Loucy (cell line): ENCODE measurements around the gene RNF13.
A peak's percentile ranks its signal among the peaks of the same experiment; 100 is the strongest.
"Not testable (repeated sequence)": the region's sequence is repeated elsewhere in the genome, so short reads cannot be mapped to it uniquely, and the experiment has no call there.

Source experiments
- H2AFZ ChIP-seq: fragments of 200-600 bp; sonication (generic); 2 replicates; pipeline ENCODE4 v1.6.0; 2016; ENCODE audit warnings: antibody characterized with exemption, mild to moderate bottlenecking, low read length, moderate library complexity
- H3F3A ChIP-seq: fragments of 200-600 bp; 2 replicates; pipeline ENCODE4 v1.6.0; 2016; ENCODE audit warnings: antibody characterized with exemption, low read depth, mild to moderate bottlenecking
- H3K27me3 ChIP-seq: fragments of 200-600 bp; sonication (generic); 2 replicates; pipeline ENCODE4 v1.6.1; 2014; ENCODE audit warnings: low read length, mild to moderate bottlenecking; ENCODE audit not compliant: insufficient read depth, poor library complexity, severe bottlenecking
- H3K36me3 ChIP-seq: fragments of 200-600 bp; sonication (generic); 2 replicates; pipeline ENCODE4 v1.6.1; 2016; ENCODE audit warnings: low read length; ENCODE audit not compliant: insufficient read depth
- H3K4me1 ChIP-seq: fragments of 200-600 bp; sonication (generic); 2 replicates; pipeline ENCODE4 v1.5.1; 2014; ENCODE audit warnings: low read length, mild to moderate bottlenecking; ENCODE audit not compliant: insufficient read depth, poor library complexity, severe bottlenecking
- H3K4me2 ChIP-seq: fragments of 200-600 bp; sonication (generic); 2 replicates; pipeline ENCODE4 v1.6.0; 2014; ENCODE audit warnings: antibody characterized with exemption, low read length, low read depth, mild to moderate bottlenecking; ENCODE audit not compliant: poor library complexity, severe bottlenecking
- H3K4me3 ChIP-seq: fragments of 200-600 bp; sonication (generic); 2 replicates; pipeline ENCODE4 v1.5.1; 2014; ENCODE audit warnings: low read length, mild to moderate bottlenecking, mixed read lengths; ENCODE audit not compliant: poor library complexity, severe bottlenecking
- H3K79me2 ChIP-seq: fragments of 200-600 bp; sonication (generic); 2 replicates; pipeline ENCODE4 v1.6.1; 2014; ENCODE audit warnings: low read length; ENCODE audit not compliant: insufficient read depth
- H3K9ac ChIP-seq: fragments of 200-600 bp; sonication (generic); 2 replicates; pipeline ENCODE4 v1.6.0; 2014; ENCODE audit warnings: mild to moderate bottlenecking, low read depth, low read length, moderate library complexity; ENCODE audit not compliant: poor library complexity, severe bottlenecking
- H3K9me2 ChIP-seq: fragments of 200-600 bp; sonication (generic); replicated peaks from 2 replicates; pipeline ENCODE4 v1.6.1; 2016; ENCODE audit warnings: low read depth, low read length, mixed read lengths
- H3K9me3 ChIP-seq: fragments of 200-600 bp; sonication (generic); 2 replicates; pipeline ENCODE4 v1.6.1; 2014; ENCODE audit warnings: mild to moderate bottlenecking, antibody characterized with exemption, low read length, low read depth; ENCODE audit not compliant: insufficient read depth
- H4K20me1 ChIP-seq: fragments of 200-600 bp; sonication (generic); 2 replicates; pipeline ENCODE4 v1.6.0; 2014; ENCODE audit warnings: antibody characterized with exemption, low read length, mild to moderate bottlenecking; ENCODE audit not compliant: insufficient read depth, poor library complexity, severe bottlenecking
- EZH2phosphoT487 ChIP-seq: fragments of 200-600 bp; IDR thresholded peaks from 2 replicates; pipeline ENCODE4 v1.6.1; 2018; ENCODE audit warnings: antibody characterized with exemption, mild to moderate bottlenecking, moderate library complexity, borderline replicate concordance
- TF ChIP-seq, protein P1 (sequence below): fragments of 200-600 bp; sonication (generic); conservative IDR thresholded peaks from 2 replicates; pipeline ENCODE4 v1.5.1; 2014; ENCODE audit warnings: mild to moderate bottlenecking, antibody characterized with exemption, low read length

The RNF13 gene

DNA sequence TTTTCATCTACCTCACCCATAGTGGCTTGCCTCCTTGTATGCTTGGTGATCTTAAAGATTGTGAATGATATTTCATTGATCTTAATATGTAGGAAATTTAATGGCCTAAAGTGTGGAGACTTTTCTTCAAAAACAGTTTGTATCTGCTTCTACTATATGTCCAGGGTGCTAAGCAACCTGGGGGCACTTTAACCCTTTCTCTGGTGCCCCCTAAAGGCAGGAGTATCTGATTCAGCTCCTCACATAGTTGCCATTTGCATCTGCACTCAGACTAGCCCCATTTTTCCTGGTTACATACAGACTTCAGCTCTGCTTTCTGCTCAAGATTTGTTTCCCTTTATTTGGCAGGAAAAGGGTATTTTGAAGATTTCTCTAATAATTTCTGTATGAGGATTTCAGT, 162.9 kb downstream of the RNF13 start:
- no peaks in the 10 kb centered on the region for H3K27me3 ChIP-seq
- H3K4me2 ChIP-seq: no peak overlapping the region
- H2AFZ ChIP-seq: no peak overlapping the region
- no peaks in the 10 kb centered on the region for H3K9me2 ChIP-seq
- H3K36me3 ChIP-seq: no peaks in the 10 kb centered on the region
- no peaks in the 10 kb centered on the region for H4K20me1 ChIP-seq
- no peaks in the 10 kb centered on the region for H3K9me3 ChIP-seq
- 0 out of 2 replicates have a peak, but pooled peaks cover 5% of the 10 kb centered on the region for H3F3A ChIP-seq
- no peak overlapping the region for H3K9ac ChIP-seq
- peaks cover 7% of the 10 kb centered on the region for H3K4me1 ChIP-seq
- no peak overlapping the region for H3K4me3 ChIP-seq
- TF ChIP-seq, protein P1, sequence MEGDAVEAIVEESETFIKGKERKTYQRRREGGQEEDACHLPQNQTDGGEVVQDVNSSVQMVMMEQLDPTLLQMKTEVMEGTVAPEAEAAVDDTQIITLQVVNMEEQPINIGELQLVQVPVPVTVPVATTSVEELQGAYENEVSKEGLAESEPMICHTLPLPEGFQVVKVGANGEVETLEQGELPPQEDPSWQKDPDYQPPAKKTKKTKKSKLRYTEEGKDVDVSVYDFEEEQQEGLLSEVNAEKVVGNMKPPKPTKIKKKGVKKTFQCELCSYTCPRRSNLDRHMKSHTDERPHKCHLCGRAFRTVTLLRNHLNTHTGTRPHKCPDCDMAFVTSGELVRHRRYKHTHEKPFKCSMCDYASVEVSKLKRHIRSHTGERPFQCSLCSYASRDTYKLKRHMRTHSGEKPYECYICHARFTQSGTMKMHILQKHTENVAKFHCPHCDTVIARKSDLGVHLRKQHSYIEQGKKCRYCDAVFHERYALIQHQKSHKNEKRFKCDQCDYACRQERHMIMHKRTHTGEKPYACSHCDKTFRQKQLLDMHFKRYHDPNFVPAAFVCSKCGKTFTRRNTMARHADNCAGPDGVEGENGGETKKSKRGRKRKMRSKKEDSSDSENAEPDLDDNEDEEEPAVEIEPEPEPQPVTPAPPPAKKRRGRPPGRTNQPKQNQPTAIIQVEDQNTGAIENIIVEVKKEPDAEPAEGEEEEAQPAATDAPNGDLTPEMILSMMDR: peak; percentile 57
- TF ChIP-seq EZH2phosphoT487: no peak
- H3K79me2 ChIP-seq: no peaks in the 10 kb centered on the region

DNA sequence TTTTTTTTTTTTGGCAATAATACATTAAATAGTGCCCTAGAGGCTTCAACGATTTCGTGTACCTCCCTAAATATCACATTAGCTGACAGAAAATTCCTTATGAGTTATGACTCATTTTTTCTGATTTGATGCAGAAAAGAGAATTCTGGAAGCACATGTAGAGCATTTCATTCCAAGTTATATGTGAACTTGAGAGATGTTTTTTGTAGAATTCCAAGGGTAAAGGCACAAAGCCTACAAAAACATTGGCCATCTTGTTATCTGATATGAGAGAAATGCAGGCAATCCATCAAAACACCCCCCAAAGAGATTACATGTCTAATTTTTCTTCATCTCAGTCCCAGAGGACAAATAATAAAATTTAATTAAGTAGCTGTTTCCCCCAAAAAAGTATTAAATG, 164.4 kb downstream of the RNF13 start:
- Histone ChIP-seq H3K36me3 (no peaks in the 10 kb centered on the region), H3K9me3 (no peaks in the 10 kb centered on the region), H4K20me1 (no peaks in the 10 kb centered on the region), H2AFZ (no peak overlapping the region), H3K4me3 (no peak overlapping the region), H3K4me2 (no peak overlapping the region), H3K27me3 (no peaks in the 10 kb centered on the region), H3K79me2 (no peaks in the 10 kb centered on the region), H3K9ac (no peak overlapping the region), H3F3A (0 out of 2 replicates have a peak, but pooled peaks cover 5% of the 10 kb centered on the region), H3K9me2 (no peaks in the 10 kb centered on the region), H3K4me1 (no peaks in the 10 kb centered on the region)
- TF ChIP-seq, protein P1: no peak
- TF ChIP-seq EZH2phosphoT487: no peak

DNA sequence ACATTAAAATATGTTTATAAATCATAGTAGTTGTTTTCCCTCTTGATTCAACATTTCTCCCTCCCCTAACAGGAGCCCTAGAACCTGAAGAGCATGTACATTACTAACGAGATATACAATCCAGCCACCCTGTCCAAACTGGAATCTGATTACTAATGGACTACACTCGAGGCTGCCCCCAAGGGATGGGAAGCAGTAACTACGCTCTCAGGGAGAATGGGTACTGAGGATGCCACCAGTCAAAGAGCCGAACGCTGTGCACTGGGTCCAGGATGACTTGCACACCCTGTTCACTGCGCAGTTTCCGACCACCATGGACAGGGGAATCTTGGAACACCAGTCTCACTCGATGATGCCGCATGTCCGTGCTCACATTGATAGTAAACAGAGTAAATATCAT, 169.0 kb downstream of the RNF13 start:
- not testable (repeated sequence) for H3K79me2 ChIP-seq, H3K4me3 ChIP-seq, H3K36me3 ChIP-seq, H2AFZ ChIP-seq, H4K20me1 ChIP-seq, H3F3A ChIP-seq, H3K9me2 ChIP-seq, H3K4me1 ChIP-seq, H3K9me3 ChIP-seq, H3K4me2 ChIP-seq, H3K27me3 ChIP-seq, H3K9ac ChIP-seq

DNA sequence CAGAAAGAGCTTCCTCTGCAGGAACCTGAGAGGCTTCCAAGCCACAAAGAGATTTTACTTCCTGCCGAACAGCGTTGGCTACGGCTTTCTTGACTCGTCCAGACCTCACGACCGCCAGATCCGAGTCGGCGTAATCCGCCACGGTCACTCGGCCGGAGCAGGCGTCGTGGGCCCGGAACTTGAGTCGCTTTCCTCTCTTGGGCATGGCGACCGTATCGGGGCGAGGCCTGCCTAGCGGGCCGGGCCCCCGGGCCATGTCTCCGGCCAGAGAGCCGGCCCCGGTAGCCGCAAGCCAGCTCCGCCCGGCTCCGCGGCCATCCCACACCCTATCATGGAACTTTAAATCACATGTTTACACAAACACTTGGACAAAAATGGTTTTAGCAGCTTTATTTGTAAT, 170.0 kb downstream of the RNF13 start:
- not testable (repeated sequence) for H3K27me3 ChIP-seq, H3K9me2 ChIP-seq, H3F3A ChIP-seq, H3K4me2 ChIP-seq, H3K36me3 ChIP-seq, H2AFZ ChIP-seq, H3K9ac ChIP-seq, H3K4me3 ChIP-seq, H3K9me3 ChIP-seq, H3K4me1 ChIP-seq, H3K79me2 ChIP-seq, H4K20me1 ChIP-seq
